Fibroblast of lung (primary cell): ENCODE measurements around the gene APOL4. TPM values are rescaled to one million over a fixed set of nuclear protein-coding genes. Genes with fewer than 3 reads are reported as not detected.

Experiments used
- DNase-seq, 2 donors: peaks; one replicate each; pipeline versions ENCODE4 v3.0.0 to v3.0.0-alpha.2; 2010; ENCODE audit warnings: low read depth in 2 of 2
- H2AFZ ChIP-seq: 2 replicates; pipeline ENCODE4 v1.5.1; 2012; ENCODE audit warnings: low read length, control low read depth, inconsistent platforms
- H3K27ac ChIP-seq: 2 replicates; pipeline ENCODE4 v1.5.1; 2011; ENCODE audit warnings: low read length, control low read depth; ENCODE audit not compliant: insufficient read depth
- H3K27me3 ChIP-seq: 2 replicates; pipeline ENCODE4 v1.5.1; 2011; ENCODE audit warnings: mild to moderate bottlenecking, low read length; ENCODE audit not compliant: control insufficient read depth, insufficient read depth
- H3K36me3 ChIP-seq: 2 replicates; pipeline ENCODE4 v1.5.1; 2011; ENCODE audit warnings: low read length; ENCODE audit not compliant: control insufficient read depth, insufficient read depth
- H3K4me1 ChIP-seq: 2 replicates; pipeline ENCODE4 v1.5.1; 2011; ENCODE audit warnings: low read length; ENCODE audit not compliant: control insufficient read depth, insufficient read depth; ENCODE audit errors: extremely low read depth
- H3K4me2 ChIP-seq: 2 replicates; pipeline ENCODE4 v1.5.1; 2011; ENCODE audit warnings: low read length, control low read depth; ENCODE audit not compliant: insufficient read depth; ENCODE audit errors: extremely low read depth
- H3K4me3 ChIP-seq, 4 experiments: fragments of 200-600 bp in 1 of 4; sonication (generic) in 1 of 4; replicated peaks in 1 of 4; 2 replicates each; pipeline ENCODE4 v1.5.1; 2011 to 2016; ENCODE audit warnings: low read length in 4 of 4, low read depth in 3 of 4, mild to moderate bottlenecking in 3 of 4, control low read depth in 2 of 4, inconsistent platforms in 1 of 4, mixed read lengths in 1 of 4; ENCODE audit not compliant: insufficient read depth in 1 of 4; ENCODE audit errors: control extremely low read depth in 1 of 4
- H3K79me2 ChIP-seq: 2 replicates; pipeline ENCODE4 v1.5.1; 2012; ENCODE audit warnings: mild to moderate bottlenecking, low read length, inconsistent platforms; ENCODE audit not compliant: control insufficient read depth, insufficient read depth
- H3K9ac ChIP-seq: 2 replicates; pipeline ENCODE4 v1.5.1; 2011; ENCODE audit warnings: mild to moderate bottlenecking, low read length, control low read depth; ENCODE audit not compliant: insufficient read depth
- H3K9me3 ChIP-seq: 2 replicates; pipeline ENCODE4 v1.5.1; 2012; ENCODE audit warnings: low read depth, low read length; ENCODE audit not compliant: control insufficient read depth, insufficient read depth
- H4K20me1 ChIP-seq: 2 replicates; pipeline ENCODE4 v1.5.1; 2011; ENCODE audit warnings: low read length; ENCODE audit not compliant: control insufficient read depth, insufficient read depth; ENCODE audit errors: extremely low read depth
- EZH2 ChIP-seq: IDR thresholded peaks from 2 replicates; pipeline ENCODE4 v1.5.1; 2012; ENCODE audit warnings: low read length, control low read depth, mild to moderate bottlenecking; ENCODE audit errors: missing control alignments
- polyA plus RNA-seq, 2 donors: library from polyadenylated mRNA; depleted of rRNA in 1 of 2; stranded (reverse) in 1 of 2; unstranded in 1 of 2; fragments of >200 nt; gene quantifications; 2 replicates each; pipeline ENCODE4 v1.2.1, GENCODE V29; 2011 to 2012; ENCODE audit warnings: missing spikeins in 1 of 2
- total RNA-seq: library from RNA; depleted of rRNA; stranded (reverse); fragments of >200 nt; gene quantifications from 2 replicates; pipeline ENCODE4 v1.2.1, GENCODE V29; 2014
- TF ChIP-seq, protein P1 (sequence below), 2 donors: IDR thresholded peaks in 1 of 2; conservative IDR thresholded peaks in 1 of 2; 1 replicate in 1 of 2; 2 replicates in 1 of 2; pipeline ENCODE4 v1.5.1; 2011 to 2012; ENCODE audit warnings: low read length in 2 of 2, control low read depth in 1 of 2, inconsistent platforms in 1 of 2, low read depth in 1 of 2, mild to moderate bottlenecking in 1 of 2

The APOL4 gene
- total and polyA plus RNA-seq, 2 donors (not counting 1 experiment from before 2014, with no cell fraction given), result 0.31 to 2.0 TPM

DNA sequence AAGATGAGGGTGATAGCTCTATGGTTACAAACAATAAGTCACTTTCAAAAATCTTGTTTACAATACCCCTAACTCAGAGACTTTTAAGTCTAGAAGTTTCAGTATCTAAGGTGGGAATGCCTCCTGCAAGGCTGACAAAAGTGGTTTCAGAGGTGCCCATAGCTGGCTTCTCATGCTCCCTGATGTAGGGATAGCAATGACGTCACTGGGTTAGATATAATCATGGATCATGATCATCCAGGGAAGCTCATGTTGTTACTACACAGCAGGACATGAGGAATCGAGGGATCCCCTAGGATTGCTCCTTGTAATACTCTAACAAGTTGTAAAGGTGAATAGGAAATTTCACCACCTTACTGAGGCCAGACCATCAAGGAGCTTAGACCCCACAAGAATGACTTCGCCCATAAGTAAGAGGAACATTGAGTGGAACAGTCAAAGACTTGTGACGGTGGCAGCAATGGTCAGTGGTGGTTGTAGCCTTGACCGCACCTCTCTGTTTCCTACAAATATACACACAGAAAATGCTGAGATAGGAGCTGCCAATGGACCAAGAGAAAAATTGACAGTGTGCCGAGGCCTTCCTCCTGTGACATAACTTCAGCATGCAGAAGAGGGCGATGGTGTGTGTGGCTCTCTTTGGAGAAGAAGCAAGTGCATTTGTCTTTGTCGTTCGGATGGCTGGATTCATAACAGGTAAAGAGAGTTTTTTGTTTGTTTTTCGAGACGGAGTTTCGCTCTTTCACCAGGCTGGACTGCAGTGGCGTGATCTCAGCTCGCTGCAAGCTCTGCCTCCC is 15.6 kb downstream of the APOL4 start:
- Histone ChIP-seq H3K27ac (no peak overlapping the region), H4K20me1 (no peaks in the 10 kb centered on the region), H3K4me1 (peaks cover under 1% of the 10 kb centered on the region), H3K4me3 (no peak overlapping the region), H2AFZ (no peak overlapping the region), H3K36me3 (no peaks in the 10 kb centered on the region), H3K27me3 (peaks cover 16% of the 10 kb centered on the region), H3K79me2 (no peaks in the 10 kb centered on the region), H3K9me3 (no peaks in the 10 kb centered on the region), H3K9ac (no peak overlapping the region), H3K4me2 (no peak overlapping the region)
- TF ChIP-seq EZH2, result no peak
- TF ChIP-seq, protein P1, sequence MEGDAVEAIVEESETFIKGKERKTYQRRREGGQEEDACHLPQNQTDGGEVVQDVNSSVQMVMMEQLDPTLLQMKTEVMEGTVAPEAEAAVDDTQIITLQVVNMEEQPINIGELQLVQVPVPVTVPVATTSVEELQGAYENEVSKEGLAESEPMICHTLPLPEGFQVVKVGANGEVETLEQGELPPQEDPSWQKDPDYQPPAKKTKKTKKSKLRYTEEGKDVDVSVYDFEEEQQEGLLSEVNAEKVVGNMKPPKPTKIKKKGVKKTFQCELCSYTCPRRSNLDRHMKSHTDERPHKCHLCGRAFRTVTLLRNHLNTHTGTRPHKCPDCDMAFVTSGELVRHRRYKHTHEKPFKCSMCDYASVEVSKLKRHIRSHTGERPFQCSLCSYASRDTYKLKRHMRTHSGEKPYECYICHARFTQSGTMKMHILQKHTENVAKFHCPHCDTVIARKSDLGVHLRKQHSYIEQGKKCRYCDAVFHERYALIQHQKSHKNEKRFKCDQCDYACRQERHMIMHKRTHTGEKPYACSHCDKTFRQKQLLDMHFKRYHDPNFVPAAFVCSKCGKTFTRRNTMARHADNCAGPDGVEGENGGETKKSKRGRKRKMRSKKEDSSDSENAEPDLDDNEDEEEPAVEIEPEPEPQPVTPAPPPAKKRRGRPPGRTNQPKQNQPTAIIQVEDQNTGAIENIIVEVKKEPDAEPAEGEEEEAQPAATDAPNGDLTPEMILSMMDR (conservative IDR thresholded peaks at IDR 0.05 in 1 of 2, IDR thresholded peaks at IDR 0.05 in 1 of 2; ENCODE audit: low read depth in 1 of 2, low read length in 2 of 2), result no peak
- no peak for DNase-seq

GRCh38 chr22:36184433-36185025 is 17.1 kb downstream of the APOL4 start:
- Histone ChIP-seq H3K27me3 (peaks cover 16% of the 10 kb centered on the region), H3K4me1 (no peaks in the 10 kb centered on the region), H3K36me3 (no peaks in the 10 kb centered on the region), H3K4me2 (no peak overlapping the region), H3K4me3 (no peak overlapping the region), H3K9ac (no peak overlapping the region), H4K20me1 (no peaks in the 10 kb centered on the region), H3K79me2 (no peaks in the 10 kb centered on the region), H3K9me3 (no peaks in the 10 kb centered on the region), H2AFZ (no peak overlapping the region), H3K27ac (no peak overlapping the region)
- DNase-seq, result peak; percentile 44 to 57
- TF ChIP-seq, protein P1 (conservative IDR thresholded peaks at IDR 0.05 in 1 of 2, IDR thresholded peaks at IDR 0.05 in 1 of 2; ENCODE audit: low read depth in 1 of 2, low read length in 2 of 2), result no peak
- TF ChIP-seq EZH2, result no peak

- no peak for TF ChIP-seq EZH2
- TF ChIP-seq, protein P1 (conservative IDR thresholded peaks at IDR 0.05 in 1 of 2, IDR thresholded peaks at IDR 0.05 in 1 of 2; ENCODE audit: low read depth in 1 of 2, low read length in 2 of 2), result no peak
- no peaks in the 10 kb centered on the region for H3K79me2 ChIP-seq
- no peaks in the 10 kb centered on the region for H4K20me1 ChIP-seq
- DNase-seq, result no peak
- no peak overlapping the region for H3K9ac ChIP-seq
- no peak overlapping the region for H3K27ac ChIP-seq
- H3K36me3 ChIP-seq, result no peaks in the 10 kb centered on the region
- peaks cover 9% of the 10 kb centered on the region for H3K27me3 ChIP-seq
- H3K9me3 ChIP-seq, result no peaks in the 10 kb centered on the region
- no peak overlapping the region for H3K4me3 ChIP-seq
- no peak overlapping the region for H2AFZ ChIP-seq
- no peaks in the 10 kb centered on the region for H3K4me1 ChIP-seq
- H3K4me2 ChIP-seq, result no peak overlapping the region
Observed at GRCh38 chr22:36183446-36183845, 18.2 kb downstream of the APOL4 start.
